NCI-H510A treated with DMSO at 0.1 percent for 48 hours (cell line): Measurements from ENCODE around the gene HMCN2.
"Not testable (repeated sequence)": the region's sequence is repeated elsewhere in the genome, so short reads cannot be mapped to it uniquely, and the experiment has no call there.

Source experiments
- DNase-seq: peaks from one replicate; lab custom pipeline; 2025; lab: John Stamatoyannopoulos, UW

The HMCN2 gene

GRCh38 chr9:130391866-130392265 lies 126.3 kb downstream of the HMCN2 start:
- no peak for DNase-seq

DNA sequence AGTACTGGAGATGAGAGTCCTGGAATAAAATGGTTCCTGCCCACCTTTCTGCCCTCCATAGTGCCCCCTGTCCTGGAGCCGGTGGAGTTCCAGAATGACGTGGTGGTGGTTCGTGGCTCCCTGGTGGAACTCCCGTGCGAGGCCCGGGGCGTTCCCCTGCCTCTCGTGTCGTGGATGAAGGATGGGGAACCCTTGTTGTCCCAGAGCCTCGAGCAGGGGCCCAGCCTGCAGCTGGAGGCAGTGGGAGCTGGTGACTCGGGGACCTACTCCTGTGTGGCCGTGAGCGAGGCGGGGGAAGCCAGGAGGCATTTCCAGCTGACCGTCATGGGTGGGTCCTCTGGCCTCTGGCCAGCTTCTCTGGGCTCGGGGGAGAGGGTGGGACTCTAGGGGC lies 128.1 kb downstream of the HMCN2 start:
- DNase-seq: no peak

DNA sequence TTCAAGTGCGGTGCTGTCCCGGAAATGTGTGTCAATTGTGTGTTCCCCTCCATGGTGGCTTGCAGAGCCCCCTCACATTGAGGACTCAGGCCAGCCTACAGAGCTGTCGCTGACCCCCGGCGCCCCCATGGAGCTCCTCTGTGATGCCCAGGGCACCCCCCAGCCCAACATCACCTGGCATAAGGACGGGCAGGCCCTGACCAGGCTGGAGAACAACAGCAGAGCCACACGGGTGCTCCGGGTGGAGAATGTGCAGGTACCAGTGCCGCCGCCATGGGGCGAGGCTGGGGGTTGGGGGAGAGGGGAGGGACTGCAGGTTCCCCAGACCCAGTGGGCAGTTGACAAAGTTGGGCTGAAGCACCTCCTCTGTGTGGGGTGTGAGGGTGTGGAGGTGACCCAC lies 128.8 kb downstream of the HMCN2 start:
- DNase-seq: no peak

DNA sequence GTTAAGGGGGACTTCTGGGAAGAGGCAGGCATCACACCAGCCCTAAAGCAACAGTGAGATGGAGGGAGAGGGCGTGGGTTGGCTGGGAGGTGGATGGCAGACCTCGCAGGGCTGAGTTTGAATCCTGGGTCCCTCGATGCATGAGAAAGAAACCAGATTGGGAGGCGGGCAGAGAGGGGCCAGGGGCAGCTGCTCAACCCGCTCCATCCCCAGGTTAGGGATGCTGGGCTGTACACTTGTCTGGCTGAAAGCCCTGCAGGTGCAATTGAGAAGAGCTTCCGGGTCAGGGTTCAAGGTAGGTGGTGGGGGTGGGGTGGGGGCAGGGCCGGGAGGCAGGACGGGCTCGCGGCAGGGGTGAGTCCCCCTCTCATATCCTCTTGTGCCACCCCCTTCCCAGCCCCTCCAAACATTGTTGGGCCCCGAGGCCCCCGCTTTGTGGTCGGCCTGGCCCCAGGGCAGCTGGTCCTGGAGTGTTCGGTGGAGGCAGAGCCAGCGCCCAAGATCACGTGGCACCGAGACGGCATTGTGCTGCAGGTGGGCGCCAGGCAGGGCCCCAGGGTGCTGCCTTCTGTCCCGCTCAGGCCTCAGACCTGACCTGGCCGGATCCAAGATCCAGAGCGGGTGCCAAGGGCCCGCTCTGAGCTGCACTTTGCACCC lies 129.4 kb downstream of the HMCN2 start:
- no peak for DNase-seq

DNA sequence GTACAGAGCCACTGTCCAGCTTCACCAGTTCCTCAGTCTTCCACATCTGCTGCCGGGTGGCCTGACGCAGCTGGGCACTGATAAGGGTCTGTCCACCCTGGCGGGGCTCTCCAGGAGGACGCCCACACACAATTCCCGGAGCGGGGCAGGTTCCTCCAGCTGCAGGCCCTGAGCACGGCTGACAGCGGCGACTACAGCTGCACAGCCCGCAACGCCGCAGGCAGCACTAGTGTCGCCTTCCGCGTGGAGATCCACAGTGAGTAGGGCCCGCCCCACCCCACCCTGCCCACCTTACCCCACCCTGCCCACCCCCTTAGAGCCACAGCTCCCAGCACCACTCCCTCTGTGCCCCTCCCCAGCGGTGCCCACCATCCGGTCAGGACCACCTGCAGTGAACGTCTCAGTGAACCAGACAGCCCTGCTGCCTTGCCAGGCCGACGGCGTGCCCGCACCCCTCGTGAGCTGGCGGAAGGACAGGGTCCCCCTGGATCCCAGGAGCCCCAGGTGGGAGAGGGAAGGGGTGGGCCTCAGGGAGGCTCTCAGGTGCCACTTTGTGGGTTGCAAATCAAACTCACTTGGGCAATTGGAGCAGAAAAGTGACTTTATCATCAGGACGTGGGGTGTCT lies 130.4 kb downstream of the HMCN2 start:
- DNase-seq: no peak

DNA sequence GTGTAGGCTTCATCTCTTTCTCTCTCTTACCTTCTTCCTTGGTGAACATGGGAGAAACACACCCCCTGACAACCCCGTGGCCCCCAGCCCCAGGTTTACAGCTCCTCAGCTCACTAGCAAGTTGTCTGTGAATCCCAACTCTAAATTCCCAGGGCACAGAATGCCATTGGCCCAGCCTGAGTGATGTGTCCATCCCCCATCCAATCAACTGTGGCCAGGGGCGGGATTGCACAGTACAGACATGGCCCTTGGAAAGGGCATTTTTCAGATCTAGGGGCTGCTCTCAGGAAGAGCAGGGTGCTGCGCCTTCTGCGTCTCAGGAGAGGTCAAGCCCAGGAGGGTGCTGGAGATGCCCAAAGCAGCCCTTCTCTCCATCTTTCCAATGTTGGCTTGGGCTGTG lies 131.0 kb downstream of the HMCN2 start:
- DNase-seq: no peak

- DNase-seq: no peak
These were observed 133.1 kb downstream of the HMCN2 start for GRCh38 chr9:130398487-130399240.

GRCh38 chr9:130399768-130400167 lies 134.2 kb downstream of the HMCN2 start:
- no peak for DNase-seq

GRCh38 chr9:130400870-130401269 lies 135.3 kb downstream of the HMCN2 start:
- DNase-seq: no peak

DNA sequence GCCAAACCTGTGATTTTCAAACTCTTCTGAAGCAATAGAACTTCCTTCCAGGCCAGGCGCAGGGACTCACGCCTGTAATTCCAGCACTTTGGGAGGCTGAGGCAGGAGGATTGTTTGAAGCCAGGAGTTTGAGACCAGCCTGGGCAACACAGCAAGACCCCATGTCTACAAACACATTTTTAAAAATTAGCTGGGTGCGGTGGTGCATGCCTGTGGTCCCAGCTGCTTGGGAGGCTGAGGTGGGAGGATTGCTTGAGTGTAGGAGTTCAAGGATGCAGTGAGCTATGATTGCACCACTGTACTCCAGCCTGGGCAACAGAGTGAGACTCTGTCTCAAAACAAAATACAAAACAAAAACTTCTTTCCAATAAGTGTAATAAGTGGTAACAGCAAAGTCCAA lies 136.2 kb downstream of the HMCN2 start:
- DNase-seq: not testable (repeated sequence)

GRCh38 chr9:130402243-130402642 lies 136.7 kb downstream of the HMCN2 start:
- no peak for DNase-seq

GRCh38 chr9:130402645-130403440 lies 137.3 kb downstream of the HMCN2 start:
- DNase-seq: no peak

DNA sequence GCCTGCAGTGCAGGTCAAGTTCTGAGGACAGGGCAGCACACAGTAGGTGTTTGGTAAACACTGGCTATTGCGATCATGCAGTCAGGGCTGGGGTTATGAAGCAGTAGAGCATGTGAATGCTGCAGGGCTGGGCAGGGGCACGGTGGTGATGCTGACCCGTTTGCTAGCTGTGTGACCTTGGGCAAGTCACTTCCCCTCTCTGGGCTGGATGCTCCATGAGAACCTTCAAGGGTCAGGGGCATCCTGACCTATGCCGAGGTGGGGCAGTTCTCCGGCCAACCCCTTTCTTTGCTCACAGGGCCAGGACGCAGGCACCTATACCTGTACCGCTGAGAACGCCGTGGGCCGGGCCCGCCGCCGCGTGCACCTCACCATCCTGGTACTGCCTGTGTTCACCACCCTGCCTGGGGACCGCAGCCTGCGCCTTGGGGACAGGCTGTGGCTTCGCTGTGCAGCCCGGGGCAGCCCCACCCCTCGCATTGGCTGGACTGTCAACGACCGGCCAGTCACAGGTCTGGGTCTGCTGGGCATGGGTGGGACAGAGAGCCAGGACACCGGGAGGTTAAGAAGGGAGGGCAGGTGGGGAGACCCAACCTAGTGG lies 140.2 kb downstream of the HMCN2 start:
- DNase-seq: no peak

- no peak for DNase-seq
These were observed 140.8 kb downstream of the HMCN2 start for GRCh38 chr9:130406278-130406895.

- DNase-seq: no peak
These were observed 142.5 kb downstream of the HMCN2 start for GRCh38 chr9:130407916-130408663.

GRCh38 chr9:130408669-130409068 lies 143.1 kb downstream of the HMCN2 start:
- DNase-seq: no peak

DNA sequence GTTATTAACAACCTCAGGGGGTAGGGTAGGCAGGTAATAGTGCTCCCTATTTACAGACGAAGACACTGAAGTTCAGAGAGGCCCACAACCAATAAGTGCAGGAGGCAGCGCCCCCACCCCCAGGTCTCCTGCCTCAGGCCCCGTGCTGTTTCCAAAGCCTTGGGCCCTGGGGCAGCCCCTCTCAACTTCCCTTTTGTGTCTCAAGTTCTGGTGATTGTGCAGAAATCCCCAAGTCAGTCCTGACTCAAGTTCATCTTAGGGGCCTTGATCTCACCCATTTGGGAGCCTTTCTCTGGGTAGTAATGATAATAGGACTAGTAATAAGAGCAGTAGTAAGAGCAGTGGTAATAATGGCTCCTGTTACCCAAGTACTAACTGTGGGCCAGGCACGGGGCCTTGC lies 143.7 kb downstream of the HMCN2 start:
- DNase-seq: no peak

- DNase-seq: no peak
These were observed 144.9 kb downstream of the HMCN2 start for GRCh38 chr9:130410443-130410842.

DNA sequence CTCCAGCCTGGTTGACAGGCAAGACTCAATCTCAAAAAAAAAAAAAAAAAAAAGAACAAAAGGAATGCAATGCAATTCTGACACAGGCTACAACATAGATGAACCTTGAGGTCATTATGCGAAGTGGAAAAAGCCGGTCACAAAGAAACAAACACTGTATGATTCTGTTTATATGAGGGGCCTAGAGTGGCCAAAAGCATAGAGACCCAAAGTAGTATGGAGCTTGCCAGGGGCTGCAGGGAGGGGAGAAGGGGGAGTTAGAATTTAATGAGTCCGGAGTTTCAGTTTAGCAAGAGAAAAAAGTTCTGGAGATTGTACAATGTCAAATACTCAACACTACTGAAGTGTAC lies 146.0 kb downstream of the HMCN2 start:
- no peak for DNase-seq

DNA sequence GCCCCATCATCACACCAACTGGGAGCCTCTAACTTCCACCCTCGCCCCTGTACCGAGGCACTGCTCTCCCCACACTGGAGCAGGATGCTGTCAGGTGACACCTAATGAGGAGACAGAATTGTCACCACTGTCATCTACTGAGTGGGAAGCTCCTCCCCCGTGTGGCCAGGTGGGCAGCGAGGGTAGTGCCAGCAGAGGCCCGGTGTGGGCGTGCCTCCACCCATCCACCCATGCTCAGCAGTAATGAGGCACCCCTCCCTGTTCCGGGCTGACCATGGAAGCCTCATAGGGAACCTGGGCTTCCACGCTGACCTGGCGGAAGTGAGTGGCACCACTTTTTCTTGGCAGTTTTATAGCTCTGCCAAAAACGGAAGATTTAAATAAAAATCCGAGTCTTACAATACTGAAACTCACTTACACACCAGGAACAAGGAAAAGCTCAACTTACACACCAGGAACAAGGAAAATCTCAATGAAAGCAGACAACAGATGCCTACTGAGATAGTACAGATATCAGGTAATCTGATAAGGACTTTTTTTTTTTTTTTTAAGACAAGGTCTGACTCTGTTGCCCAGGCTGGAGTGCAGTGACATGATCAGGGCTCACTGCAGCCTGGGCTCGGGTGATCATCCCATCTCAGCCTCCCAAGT lies 148.6 kb downstream of the HMCN2 start:
- DNase-seq: no peak
